Activated CD8-positive, alpha-beta memory T cell treated with anti-CD3 and anti-CD28 coated beads, Interleukin-2, amount 10 ng/mL, durations not matched to agents 7 days and 5 days (primary cell): ENCODE measurements around the gene ZBTB46. TPM values are rescaled to one million over a fixed set of nuclear protein-coding genes. Genes with fewer than 3 reads are reported as not detected.

Experiments
- ATAC-seq: fragments of 150-1000 bp; cut with Tn5 transposase; one replicate; pipeline ENCODE4 v1.10.0; 2021; ENCODE audit warnings: moderate library complexity
- CTCF ChIA-PET: fragments of 350-600 bp; sonication (Branson Sonifier 250); formaldehyde crosslinking; loops from one replicate; lab custom pipeline; 2021; ENCODE audit warnings: antibody characterized with exemption; lab: Charles Lee
- DNase-seq: peaks from one replicate; pipeline ENCODE4 v3.0.0-alpha.2; 2020
- H3K27ac Mint-ChIP-seq: one replicate; pipeline ENCODE4 v1.8.0; 2021; ENCODE audit warnings: mild to moderate bottlenecking, mixed read lengths
- H3K27me3 Mint-ChIP-seq: one replicate; pipeline ENCODE4 v1.8.0; 2021; ENCODE audit warnings: mixed read lengths
- H3K36me3 Mint-ChIP-seq: one replicate; pipeline ENCODE4 v1.8.0; 2021; ENCODE audit warnings: mild to moderate bottlenecking, mixed read lengths
- H3K4me1 Mint-ChIP-seq: one replicate; pipeline ENCODE4 v1.8.0; 2021; ENCODE audit warnings: mixed read lengths
- H3K4me3 Mint-ChIP-seq: one replicate; pipeline ENCODE4 v1.8.0; 2021; ENCODE audit warnings: mild to moderate bottlenecking, moderate library complexity, mixed read lengths
- H3K9me3 Mint-ChIP-seq: one replicate; pipeline ENCODE4 v1.8.0; 2022; ENCODE audit warnings: low read depth, mixed read lengths
- total RNA-seq, 2 experiments: library from RNA; stranded (reverse); gene quantifications; one replicate each; pipeline ENCODE4 v1.2.3, GENCODE V29; 2021

Gene ZBTB46
- total RNA-seq, 2 experiments from 2014 or later: 0.15 to 0.84 TPM

GRCh38 chr20:63791497-63792156, 39.4 kb downstream of the ZBTB46 start:
- H3K9me3 Mint-ChIP-seq: no peaks in the 10 kb centered on the region
- DNase-seq (no peak), ATAC-seq (no peak)
- no peak overlapping the region for H3K4me3 Mint-ChIP-seq
- H3K4me1 Mint-ChIP-seq: peaks cover 3% of the 10 kb centered on the region
- no peak overlapping the region for H3K27ac Mint-ChIP-seq
- peaks cover 23% of the 10 kb centered on the region for H3K27me3 Mint-ChIP-seq
- CTCF ChIA-PET: no interaction called here
- no peaks in the 10 kb centered on the region for H3K36me3 Mint-ChIP-seq

DNA sequence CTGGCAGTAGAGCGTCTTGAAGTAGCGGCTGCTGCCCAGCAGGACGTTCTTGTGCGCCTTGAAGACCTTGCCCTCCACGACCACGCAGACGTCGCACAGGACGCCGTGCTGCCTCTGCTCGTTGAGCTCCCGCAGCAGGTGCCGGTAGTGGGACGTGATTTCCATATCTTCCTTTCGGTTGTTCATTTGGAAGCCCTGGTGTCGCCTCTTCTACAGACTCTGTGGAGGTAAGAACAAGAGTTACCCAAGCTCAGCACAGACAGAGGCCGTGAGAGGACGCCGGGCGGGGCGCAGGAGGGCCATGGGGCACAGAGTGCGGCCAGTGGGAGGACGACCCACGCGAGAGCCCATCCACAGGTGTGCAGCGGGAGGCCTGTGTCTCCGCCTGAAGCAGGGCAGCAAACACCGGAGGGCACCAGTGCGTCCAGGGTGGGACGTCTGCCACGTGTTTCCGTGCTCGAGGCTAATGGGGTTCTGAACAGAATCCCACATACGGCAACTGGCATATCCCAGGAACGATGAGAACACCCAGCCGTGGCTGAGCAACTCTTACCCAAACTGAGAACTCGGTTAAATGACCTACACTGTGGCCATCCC, 40.4 kb downstream of the ZBTB46 start:
- Mint-ChIP-seq H3K36me3 (no peaks in the 10 kb centered on the region), H3K9me3 (no peaks in the 10 kb centered on the region), H3K4me3 (no peak overlapping the region), H3K4me1 (peaks cover 2% of the 10 kb centered on the region), H3K27me3 (peaks cover 19% of the 10 kb centered on the region), H3K27ac (no peak overlapping the region)
- CTCF ChIA-PET: interaction anchor here (1.5 kb wide), 1 partner anchor 40 kb away, joined by 4 read pairs; no protein-coding TSS in a partner anchor
- DNase-seq (no peak), ATAC-seq (no peak)

DNA sequence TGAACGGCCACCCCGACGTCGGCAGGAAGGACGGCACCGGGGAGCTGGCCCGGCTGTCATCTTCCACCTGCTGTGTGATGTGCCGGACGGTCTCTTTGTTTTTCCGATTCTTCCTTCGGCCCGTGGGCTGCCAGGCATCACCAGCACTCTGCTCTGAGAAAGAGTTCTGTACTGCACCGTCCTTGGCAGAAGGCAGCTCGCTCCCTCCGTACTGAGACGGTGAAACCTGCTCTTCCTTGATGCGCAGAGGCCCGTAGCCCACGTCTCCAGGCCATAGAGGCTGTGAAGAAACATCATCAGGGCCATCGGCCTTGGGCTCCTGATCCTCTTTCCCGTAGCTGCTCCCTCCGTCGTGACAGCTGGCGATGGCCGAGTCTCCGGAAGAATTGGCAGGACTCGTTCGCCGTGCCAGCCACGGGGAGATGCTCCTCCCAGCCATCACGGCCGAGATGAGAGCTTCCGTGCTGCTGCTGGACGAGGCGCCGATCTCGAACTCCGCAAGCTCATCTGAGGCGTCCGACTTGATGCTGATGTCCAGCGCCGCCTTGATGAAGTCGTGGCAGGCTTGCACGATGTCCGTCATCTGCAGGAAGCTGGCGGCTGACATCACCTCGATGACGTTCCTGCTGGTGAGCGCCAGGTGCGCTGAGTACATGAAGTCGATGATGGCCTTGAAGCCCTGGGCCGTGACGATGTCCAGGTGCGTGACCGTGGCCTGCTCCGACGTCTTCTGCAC, 41.1 kb downstream of the ZBTB46 start:
- Mint-ChIP-seq H3K4me1 (peaks cover 2% of the 10 kb centered on the region), H3K9me3 (no peaks in the 10 kb centered on the region), H3K4me3 (no peak overlapping the region), H3K27ac (no peak overlapping the region), H3K27me3 (peaks cover 13% of the 10 kb centered on the region), H3K36me3 (no peaks in the 10 kb centered on the region)
- CTCF ChIA-PET: interaction anchor here (1.5 kb wide), 1 partner anchor 39 kb away, joined by 4 read pairs; no protein-coding TSS in a partner anchor
- ATAC-seq: no peak
- no peak for DNase-seq

DNA sequence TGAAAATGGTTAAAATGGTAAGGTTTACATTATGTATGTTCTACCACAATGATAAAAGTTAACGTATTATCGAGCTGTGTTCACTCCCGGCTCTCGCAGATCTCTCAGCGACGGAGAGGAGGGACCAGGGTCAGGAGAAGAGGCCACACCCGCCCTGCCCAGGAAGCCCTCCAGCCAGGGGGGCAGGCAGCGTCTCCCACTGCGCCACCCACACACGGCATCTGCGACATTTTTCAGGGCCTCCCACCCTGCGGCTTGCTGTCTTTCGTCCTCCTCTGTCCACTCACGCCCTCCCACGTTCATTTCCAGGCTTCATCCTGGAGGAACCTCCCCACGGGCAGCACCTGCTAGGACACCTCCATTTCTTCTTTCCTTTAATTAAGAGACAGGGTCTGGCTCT, 43.3 kb downstream of the ZBTB46 start:
- H3K4me3 Mint-ChIP-seq: no peak overlapping the region
- H3K36me3 Mint-ChIP-seq: no peaks in the 10 kb centered on the region
- DNase-seq (no peak), ATAC-seq (no peak)
- H3K4me1 Mint-ChIP-seq: peaks cover 2% of the 10 kb centered on the region
- no peak overlapping the region for H3K27ac Mint-ChIP-seq
- no peaks in the 10 kb centered on the region for H3K9me3 Mint-ChIP-seq
- H3K27me3 Mint-ChIP-seq: peaks cover 3% of the 10 kb centered on the region
- CTCF ChIA-PET: interaction anchor here (0.5 to 1.4 kb wide), 2 partner anchors 39 to 77 kb away, joined by 3 to 6 read pairs; partner anchors contain the start of gene TPD52L2

DNA sequence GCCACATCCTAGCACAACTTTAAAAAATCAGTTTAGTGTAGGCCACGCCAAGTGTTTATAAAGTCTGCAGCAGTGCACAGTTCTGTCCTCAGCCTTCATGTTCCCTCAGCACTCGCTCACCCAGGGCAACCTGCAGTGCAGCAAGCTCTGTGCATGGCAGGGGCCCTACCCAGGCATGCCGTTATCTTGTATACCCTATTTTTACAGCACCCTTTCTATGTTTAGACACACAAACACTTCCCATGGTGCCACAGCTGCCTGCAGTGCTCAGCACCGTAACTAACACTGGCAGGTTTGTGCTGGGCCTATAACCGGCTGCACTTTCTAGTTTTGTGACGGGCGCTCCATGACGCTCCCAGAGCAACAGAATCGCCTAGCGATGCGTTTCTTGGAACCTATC, 43.8 kb downstream of the ZBTB46 start:
- no peak for DNase-seq
- Mint-ChIP-seq H3K4me1 (peaks cover 6% of the 10 kb centered on the region), H3K27me3 (peaks cover 3% of the 10 kb centered on the region), H3K9me3 (no peaks in the 10 kb centered on the region), H3K36me3 (no peaks in the 10 kb centered on the region), H3K4me3 (no peak overlapping the region), H3K27ac (no peak overlapping the region)
- CTCF ChIA-PET: interaction anchor here (1.4 to 1.7 kb wide), 3 partner anchors 26 to 249 kb away, joined by 5 to 10 read pairs (median 6); partner anchors contain the start of genes PTK6 and TPD52L2
- ATAC-seq: no peak

DNA sequence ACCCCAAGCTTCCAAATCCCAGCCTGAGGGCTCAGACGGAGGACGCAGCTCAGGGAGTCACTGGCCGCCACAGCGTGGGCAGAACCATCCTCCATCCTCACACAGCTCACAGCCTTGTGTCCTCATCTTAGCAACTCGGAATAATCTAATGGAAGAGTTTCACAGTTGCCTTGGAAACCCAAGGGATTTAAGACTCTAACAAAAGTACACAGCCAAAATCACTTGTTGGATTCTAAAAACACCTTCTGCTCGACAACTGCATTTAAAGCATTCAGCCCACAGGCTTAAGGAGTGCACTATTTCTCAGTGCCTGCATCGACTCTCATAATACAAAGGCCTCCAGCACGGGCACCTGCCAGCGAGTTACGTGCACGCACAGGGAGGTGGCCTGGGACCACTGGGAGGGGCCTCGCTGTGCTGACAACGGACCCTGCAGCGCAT, 45.4 kb downstream of the ZBTB46 start:
- Mint-ChIP-seq H3K9me3 (no peaks in the 10 kb centered on the region), H3K4me1 (peaks cover 18% of the 10 kb centered on the region), H3K27me3 (peaks cover 3% of the 10 kb centered on the region), H3K27ac (no peak overlapping the region), H3K36me3 (no peaks in the 10 kb centered on the region), H3K4me3 (no peak overlapping the region)
- CTCF ChIA-PET: interaction anchor here (0.6 to 1.7 kb wide), 19 partner anchors 10 to 334 kb away, joined by 3 to 10 read pairs (median 3); partner anchors contain the start of genes ARFRP1, LIME1, PRPF6 and PTK6
- DNase-seq (no peak), ATAC-seq (no peak)

DNA sequence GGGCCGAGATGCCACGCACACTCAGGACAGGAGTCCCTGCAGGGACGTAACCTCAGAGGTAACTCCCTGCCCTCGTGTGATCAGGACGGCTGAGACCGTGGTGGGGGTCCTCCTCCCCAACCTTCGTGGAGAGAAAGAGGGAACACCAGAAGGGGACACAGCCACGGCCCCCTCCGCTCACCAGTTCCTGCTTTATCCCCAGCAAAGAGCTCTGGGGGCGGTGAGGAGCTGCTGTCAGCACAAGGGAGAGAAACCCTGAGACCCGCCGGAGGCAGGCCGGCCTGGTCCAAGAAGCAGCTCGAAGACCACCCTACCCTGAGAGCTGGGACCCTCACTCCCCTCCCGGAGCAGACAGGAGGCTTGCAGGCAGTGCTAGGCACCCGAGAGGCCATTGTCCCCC, 47.1 kb downstream of the ZBTB46 start:
- Mint-ChIP-seq H3K4me1 (peaks cover 18% of the 10 kb centered on the region), H3K4me3 (no peak overlapping the region), H3K27me3 (peaks cover 3% of the 10 kb centered on the region), H3K36me3 (no peaks in the 10 kb centered on the region), H3K27ac (no peak overlapping the region), H3K9me3 (no peaks in the 10 kb centered on the region)
- ATAC-seq (no peak), DNase-seq (no peak)
- CTCF ChIA-PET: interaction anchor here (0.9 to 5.8 kb wide), 8 partner anchors 9 to 276 kb away, joined by 3 to 22 read pairs (median 3); partner anchors contain the start of genes ARFRP1, PTK6 and ZGPAT

- CTCF ChIA-PET: interaction anchor here (1.0 to 5.8 kb wide), 4 partner anchors 27 to 245 kb away, joined by 4 to 22 read pairs (median 4); partner anchors contain the start of genes ARFRP1, PTK6, TPD52L2 and ZGPAT
- Mint-ChIP-seq H3K36me3 (no peaks in the 10 kb centered on the region), H3K4me3 (no peak overlapping the region), H3K27ac (no peak overlapping the region), H3K4me1 (peaks cover 18% of the 10 kb centered on the region), H3K9me3 (no peaks in the 10 kb centered on the region), H3K27me3 (no peaks in the 10 kb centered on the region)
- DNase-seq (no peak), ATAC-seq (no peak)
Measured at GRCh38 chr20:63782521-63782971, 48.5 kb downstream of the ZBTB46 start.

GRCh38 chr20:63782051-63782471, 49.0 kb downstream of the ZBTB46 start:
- Mint-ChIP-seq H3K36me3 (no peaks in the 10 kb centered on the region), H3K9me3 (no peaks in the 10 kb centered on the region), H3K27me3 (no peaks in the 10 kb centered on the region), H3K27ac (no peak overlapping the region), H3K4me3 (no peak overlapping the region), H3K4me1 (peaks cover 18% of the 10 kb centered on the region)
- CTCF ChIA-PET: interaction anchor here (0.9 to 5.8 kb wide), 5 partner anchors 27 to 245 kb away, joined by 3 to 22 read pairs (median 4); partner anchors contain the start of genes ARFRP1, PTK6, TPD52L2 and ZGPAT
- ATAC-seq (peak; percentile 89), DNase-seq (peak; percentile 80)

DNA sequence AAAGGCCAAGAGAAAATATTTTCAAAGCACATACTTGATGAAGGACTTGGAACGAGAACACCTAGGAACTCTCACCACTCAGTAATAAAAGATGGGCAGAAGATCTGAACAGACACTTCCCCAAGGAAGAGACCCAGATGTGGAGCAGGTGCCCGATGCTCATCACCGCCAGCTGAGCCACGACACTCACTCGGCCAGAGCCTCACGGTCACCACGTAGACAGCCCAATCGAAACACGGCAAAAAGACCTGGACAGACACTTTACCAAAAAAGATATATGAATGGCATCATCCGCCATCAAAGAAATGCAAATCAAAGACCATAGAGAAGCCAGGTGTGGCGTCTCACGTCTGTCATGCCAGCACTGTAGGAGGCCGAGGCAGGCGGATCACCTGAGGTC, 49.9 kb downstream of the ZBTB46 start:
- Mint-ChIP-seq H3K27ac (no peak overlapping the region), H3K4me1 (peaks cover 18% of the 10 kb centered on the region), H3K36me3 (no peaks in the 10 kb centered on the region), H3K27me3 (no peaks in the 10 kb centered on the region), H3K4me3 (no peak overlapping the region), H3K9me3 (no peaks in the 10 kb centered on the region)
- CTCF ChIA-PET: interaction anchor here (0.9 to 5.8 kb wide), 2 partner anchors 45 to 74 kb away, joined by 3 to 22 read pairs; partner anchors contain the start of genes ARFRP1 and ZGPAT
- no peak for ATAC-seq
- no peak for DNase-seq

DNA sequence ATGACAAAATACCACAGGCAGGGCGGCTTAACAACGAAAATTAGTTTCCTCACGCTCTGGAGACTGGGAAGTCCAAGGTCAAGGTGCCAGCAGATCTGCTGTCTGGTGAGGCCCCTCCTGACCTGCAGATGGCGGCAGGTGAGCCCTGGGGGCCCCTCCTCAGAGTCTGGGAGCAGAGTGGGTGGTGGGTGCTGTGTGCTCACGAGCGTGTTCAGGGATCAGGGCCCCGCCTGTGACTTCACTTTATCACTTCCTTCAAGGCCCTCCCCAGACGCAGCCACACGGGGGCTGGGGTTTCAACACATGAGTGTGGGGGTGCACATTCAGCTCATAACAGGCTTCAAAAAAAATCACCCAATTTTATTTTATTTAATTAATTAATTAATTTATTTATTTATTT, 52.2 kb downstream of the ZBTB46 start:
- Mint-ChIP-seq H3K4me3 (no peak overlapping the region), H3K27me3 (peaks cover 4% of the 10 kb centered on the region), H3K36me3 (no peaks in the 10 kb centered on the region), H3K9me3 (no peaks in the 10 kb centered on the region), H3K27ac (no peak overlapping the region), H3K4me1 (peaks cover 19% of the 10 kb centered on the region)
- ATAC-seq (no peak), DNase-seq (no peak)
- CTCF ChIA-PET: interaction anchor here (1.3 kb wide), 1 partner anchor 15 kb away, joined by 3 read pairs; no protein-coding TSS in a partner anchor

GRCh38 chr20:63778034-63778752, 52.9 kb downstream of the ZBTB46 start:
- peaks cover 19% of the 10 kb centered on the region for H3K4me1 Mint-ChIP-seq

More at GRCh38 chr20:63778034-63778752, 52.9 kb downstream of the ZBTB46 start:
- DNase-seq (no peak), ATAC-seq (no peak)
- Mint-ChIP-seq H3K4me3 (no peak overlapping the region), H3K36me3 (no peaks in the 10 kb centered on the region), H3K9me3 (no peaks in the 10 kb centered on the region), H3K27me3 (peaks cover 4% of the 10 kb centered on the region), H3K27ac (no peak overlapping the region)
- CTCF ChIA-PET: interaction anchor here (1.3 kb wide), 1 partner anchor 16 kb away, joined by 3 read pairs; no protein-coding TSS in a partner anchor
